GM12872 (cell line): ENCODE measurements around the gene LAMA2.

Experiments used
- TF ChIP-seq, protein P1 (sequence below): IDR thresholded peaks from 3 replicates; pipeline ENCODE4 v1.5.1; 2011; ENCODE audit warnings: low read depth, mild to moderate bottlenecking, low read length, moderate library complexity; ENCODE audit not compliant: insufficient read depth

The LAMA2 gene

GRCh38 chr6:129050086-129050485, 167.1 kb downstream of the LAMA2 start:
- TF ChIP-seq, protein P1, sequence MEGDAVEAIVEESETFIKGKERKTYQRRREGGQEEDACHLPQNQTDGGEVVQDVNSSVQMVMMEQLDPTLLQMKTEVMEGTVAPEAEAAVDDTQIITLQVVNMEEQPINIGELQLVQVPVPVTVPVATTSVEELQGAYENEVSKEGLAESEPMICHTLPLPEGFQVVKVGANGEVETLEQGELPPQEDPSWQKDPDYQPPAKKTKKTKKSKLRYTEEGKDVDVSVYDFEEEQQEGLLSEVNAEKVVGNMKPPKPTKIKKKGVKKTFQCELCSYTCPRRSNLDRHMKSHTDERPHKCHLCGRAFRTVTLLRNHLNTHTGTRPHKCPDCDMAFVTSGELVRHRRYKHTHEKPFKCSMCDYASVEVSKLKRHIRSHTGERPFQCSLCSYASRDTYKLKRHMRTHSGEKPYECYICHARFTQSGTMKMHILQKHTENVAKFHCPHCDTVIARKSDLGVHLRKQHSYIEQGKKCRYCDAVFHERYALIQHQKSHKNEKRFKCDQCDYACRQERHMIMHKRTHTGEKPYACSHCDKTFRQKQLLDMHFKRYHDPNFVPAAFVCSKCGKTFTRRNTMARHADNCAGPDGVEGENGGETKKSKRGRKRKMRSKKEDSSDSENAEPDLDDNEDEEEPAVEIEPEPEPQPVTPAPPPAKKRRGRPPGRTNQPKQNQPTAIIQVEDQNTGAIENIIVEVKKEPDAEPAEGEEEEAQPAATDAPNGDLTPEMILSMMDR: no peak

DNA sequence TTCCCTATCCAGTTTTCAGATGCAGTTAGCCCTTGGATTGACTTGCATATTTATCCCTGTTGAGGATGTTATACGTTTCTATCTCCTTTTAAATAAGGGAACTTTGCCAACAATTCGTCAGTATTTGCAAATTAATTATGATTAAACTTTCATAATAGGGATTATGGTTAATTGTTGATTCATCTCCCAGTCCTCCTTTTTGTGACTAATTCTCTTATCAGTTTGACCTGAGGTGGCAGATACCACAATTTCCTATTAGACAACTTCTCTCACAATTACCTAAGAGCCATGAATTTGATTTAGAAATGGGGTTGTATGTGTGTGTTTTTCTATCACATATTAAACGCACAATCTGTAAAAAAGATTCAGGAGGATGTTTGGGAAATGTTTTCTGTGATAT, 172.9 kb downstream of the LAMA2 start:
- TF ChIP-seq, protein P1: no peak

GRCh38 chr6:129059650-129060049, 176.7 kb downstream of the LAMA2 start:
- TF ChIP-seq, protein P1: no peak

GRCh38 chr6:129069006-129069405, 186.1 kb downstream of the LAMA2 start:
- TF ChIP-seq, protein P1: no peak

- TF ChIP-seq, protein P1: no peak
Measured at GRCh38 chr6:129073051-129073450, 190.1 kb downstream of the LAMA2 start.

DNA sequence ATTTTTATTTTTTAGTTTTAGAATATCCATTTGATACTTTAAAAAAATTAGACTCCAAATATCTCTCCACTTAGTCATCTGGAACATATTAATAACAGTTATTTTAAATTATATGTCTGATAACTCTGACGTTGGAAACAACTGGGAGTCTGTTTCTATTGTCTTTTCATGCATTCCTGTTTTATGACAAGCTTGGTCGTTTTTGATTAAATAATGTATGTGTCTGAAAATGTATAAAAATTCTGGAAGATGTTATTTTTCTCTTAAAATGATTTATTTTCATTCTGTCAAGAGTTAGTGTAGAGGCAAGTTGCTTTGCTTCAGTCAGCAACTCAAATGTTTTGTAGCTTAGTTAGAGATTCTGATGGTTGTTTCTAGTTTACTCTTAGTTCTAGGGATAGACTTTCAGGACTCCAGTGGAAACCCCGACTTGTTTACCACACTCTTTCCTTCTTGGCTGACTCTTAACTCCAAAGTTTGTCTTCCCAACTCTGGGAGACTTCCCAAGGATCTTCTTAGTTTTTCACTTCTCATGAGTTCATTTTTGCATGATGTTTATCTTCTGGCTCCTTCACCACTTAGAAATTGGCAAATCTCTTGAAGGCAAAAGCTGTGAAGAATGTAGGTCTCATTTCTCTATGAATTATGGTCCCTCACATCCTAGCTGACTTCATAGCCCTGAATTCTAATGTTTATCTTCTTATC, 190.9 kb downstream of the LAMA2 start:
- TF ChIP-seq, protein P1: no peak

GRCh38 chr6:129084406-129084805, 201.5 kb downstream of the LAMA2 start:
- TF ChIP-seq, protein P1: no peak

DNA sequence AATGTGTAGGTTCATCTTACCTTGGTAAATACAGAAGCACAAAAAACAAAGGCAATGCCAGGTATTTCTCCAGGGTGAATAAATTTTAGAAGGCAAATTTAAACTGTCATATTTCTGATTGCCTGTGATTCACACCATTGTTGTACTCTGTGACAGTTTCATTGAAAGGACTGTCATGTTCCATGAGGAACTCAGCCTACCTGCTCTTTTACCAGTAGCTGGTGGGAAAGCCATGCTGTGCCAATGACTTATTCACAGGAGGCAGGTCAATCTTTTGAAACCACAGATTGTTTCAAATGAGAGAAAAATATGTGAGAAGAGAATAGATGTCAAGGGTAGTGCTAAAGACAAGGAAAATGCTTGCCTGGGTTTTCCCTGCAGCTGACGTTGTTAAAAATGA, 206.4 kb downstream of the LAMA2 start:
- TF ChIP-seq, protein P1: no peak
